ENCODE measurements around the gene GLIS1.
A peak's percentile ranks its signal among the peaks of the same experiment; 100 is the strongest.

Gene GLIS1

DNA sequence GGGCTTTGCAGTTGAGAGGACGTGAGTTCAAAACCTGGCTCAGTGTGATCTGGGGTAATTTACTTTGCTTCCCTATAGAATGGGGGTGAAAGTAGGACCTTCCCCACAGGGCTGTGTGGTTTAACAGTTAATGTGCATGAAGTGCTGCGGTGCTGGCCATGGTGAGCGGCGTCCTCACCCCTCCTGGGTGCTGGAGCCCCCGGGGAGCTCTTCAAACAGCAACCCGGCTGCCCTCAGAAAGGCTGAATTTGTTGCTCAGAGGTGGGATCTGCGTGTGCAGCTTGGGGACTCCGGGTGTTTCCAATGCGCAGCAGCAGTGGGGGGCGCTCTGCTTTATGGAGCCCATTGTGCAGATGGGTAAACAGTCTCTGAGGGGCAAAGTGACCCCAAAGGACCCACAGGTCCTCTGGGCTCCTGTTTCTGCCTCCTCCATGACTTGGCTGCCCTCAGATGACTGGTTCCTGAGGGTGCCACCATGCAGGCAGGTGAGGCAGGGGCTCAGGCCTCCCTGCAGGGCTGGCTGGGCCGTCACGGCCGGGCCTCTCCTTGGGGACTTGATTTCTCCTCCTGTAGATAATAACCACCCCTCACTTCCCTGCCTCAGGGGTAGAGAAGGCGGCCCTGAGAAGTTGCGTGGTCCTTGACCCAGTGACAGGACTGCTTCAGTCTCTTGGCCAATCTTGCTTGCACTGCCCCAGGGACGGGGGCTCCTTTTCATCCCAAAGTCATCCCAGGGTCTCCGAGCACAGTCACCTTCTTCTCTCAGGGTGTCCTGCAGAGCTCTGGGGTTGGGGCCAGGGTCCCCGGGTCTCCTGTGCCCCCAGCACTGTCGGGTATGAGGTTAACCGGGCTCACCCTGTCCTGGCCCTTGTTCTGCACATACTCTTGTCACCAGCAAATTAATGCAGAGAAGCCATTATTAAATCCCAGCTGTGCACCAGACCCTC, 239.4 kb downstream of the GLIS1 start:
- FAIRE-seq (no peak), DNase-seq (ENCODE audit: low spot score) (no peak)

DNA sequence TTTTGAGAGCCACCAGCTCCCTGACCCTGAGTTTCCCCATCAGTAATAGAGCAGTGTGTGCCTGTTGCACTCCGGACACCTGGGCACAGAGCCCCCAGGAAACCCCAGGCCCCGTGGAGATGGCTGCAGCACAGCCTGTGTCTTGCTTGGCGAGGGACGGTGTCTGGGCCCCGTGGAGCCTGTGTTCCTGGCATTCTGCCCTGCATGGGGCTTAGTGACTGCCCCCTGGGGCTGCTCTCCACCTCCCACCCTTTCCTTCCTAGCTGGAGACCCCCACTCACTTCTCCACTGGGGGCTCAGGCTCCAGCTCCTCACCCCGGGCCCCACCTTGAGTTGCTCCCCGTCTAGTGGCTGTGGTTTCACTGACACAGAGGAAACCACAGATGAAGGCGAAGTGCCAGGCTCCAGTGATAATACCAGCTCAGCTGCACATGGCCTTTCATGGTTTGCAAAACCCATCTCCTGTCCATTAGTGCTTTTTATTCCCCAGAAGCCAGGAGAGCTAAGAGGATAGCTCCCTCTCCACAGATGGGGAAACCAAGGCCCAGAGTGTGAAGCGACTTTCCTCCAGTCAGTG, 240.3 kb downstream of the GLIS1 start:
- no peak for DNase-seq (ENCODE audit: low spot score)
- no peak for FAIRE-seq

DNA sequence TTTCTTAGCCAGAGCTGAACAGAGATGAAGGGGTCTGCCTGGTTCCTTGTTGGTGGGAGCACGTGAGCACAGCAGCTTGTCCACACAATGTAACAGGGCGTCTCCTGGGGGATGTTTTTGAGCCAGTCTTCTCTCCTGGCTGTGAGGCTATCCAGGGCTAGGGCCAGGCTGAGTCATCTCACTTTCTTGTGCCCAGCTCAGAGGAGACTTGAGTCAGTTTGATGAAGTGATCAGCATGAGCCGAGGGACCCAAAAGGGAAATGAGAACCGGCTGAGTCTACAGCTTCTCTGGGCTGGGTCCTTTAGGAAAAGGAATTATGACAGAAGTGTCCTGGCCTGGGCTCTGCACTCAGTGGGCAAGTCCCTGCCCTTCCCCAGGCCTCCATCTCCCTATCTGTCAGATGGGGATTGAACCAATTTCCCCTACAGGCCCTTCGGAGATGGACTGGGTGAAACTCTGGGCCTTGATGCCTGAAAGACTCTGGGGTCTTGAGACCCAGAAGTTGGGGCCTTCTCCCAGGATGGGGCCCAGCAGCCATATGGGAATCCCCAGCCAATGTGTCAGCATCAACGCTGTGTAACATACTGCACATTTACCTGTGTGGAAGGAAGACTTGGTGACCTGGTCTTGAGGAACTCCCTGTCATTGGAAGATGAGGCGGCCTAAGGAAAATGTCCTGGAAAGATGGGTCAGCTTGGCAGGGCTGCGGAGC, 243.2 kb downstream of the GLIS1 start:
- FAIRE-seq, result no peak
- DNase-seq (ENCODE audit: low spot score), result no peak

DNA sequence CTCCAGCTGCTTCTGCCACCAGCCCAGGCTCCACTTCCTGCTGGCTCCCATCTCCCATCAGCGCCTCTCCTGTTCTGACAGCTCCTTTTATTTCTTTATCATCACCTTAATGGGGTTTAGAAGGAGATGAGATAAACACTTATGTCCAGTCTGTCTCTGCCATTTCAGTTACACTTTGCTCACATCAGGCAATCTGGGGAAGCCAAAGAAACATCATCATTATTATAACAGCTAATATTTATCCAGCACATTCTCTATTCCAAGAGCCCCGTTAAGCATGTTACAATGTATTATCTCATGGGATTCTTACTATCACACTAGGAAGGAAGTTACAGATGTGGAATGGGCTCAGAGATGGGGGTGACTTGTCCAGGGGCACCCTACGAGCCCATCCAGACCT, 248.6 kb downstream of the GLIS1 start:
- no peak for FAIRE-seq
- DNase-seq (ENCODE audit: low spot score), result no peak

DNA sequence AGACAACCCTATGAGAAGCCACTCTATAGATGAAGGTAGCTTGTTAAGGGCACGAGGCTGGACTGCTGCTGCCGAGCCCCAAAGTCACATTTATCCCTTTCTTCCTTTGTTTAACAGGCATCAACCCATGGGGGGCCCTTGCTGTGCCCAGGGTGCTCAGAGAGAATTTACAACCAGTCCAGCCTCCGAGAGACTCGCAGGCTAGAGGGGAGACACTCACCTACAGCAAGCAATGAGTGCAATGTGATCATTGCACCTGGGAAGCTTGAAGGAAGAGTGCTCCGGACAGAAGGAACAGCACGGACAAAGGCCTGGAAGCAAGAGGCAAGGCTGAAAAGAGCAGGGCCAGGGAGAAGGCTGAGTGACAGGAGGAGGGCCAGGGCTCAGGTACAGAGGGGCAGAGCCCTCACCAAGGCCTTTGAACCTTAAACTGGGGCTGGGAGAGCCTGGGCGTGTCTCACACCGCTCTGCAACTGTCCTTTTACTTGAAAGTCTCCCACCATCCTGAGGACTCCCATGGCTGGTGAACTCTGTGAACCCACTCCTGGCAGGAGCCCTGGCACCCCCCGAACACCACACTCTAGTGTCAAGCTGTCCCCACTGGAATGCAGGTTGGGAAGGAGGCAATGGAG, 252.5 kb downstream of the GLIS1 start:
- FAIRE-seq, result no peak
- DNase-seq (ENCODE audit: low spot score), result no peak

DNA sequence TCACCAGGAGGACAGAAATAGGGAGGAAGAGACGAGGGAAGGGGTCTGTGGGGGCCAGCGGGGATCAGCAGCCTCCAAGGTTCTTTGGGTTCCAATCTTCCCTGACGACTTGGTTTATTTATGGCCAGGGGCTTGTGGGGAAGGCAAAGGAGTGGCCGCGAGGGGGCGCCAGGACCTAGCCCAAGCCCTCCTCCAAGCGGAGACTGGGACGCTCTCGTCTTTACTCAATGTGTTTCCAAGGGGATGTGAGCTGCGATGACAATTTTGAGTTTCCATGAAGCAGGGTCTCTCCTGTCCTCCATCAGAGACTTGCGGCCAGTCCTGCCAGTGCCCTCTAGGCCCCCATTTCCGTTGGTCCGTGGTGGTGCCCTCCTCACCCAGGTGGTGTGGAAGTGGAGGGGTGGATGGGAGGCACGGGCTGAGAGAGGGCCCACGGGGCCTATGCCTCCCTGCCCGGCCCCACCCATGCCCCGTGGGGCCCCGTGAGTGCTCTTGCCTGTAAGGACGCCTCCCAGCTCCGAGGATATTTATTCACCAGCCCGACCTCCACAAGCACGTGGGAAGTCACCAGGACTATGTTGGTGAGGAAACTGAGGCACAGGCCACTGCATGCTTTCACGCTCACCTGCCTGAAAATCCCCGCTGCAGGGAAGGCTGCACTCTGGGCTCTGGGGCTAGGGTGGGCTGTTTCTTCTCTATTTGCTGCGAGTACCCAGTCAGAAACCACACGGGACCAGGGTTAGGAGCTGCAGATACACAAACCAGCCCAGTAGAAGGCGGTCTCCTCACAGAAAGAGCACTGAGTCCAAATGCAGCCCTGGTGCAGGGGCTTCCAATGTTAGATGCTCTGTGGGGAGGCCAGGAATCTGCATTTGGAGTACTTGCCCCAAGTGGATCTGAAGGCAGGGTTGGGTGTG, 253.2 kb downstream of the GLIS1 start:
- DNase-seq (ENCODE audit: low spot score), result peak; percentile 86
- FAIRE-seq, result peak; percentile 5

DNA sequence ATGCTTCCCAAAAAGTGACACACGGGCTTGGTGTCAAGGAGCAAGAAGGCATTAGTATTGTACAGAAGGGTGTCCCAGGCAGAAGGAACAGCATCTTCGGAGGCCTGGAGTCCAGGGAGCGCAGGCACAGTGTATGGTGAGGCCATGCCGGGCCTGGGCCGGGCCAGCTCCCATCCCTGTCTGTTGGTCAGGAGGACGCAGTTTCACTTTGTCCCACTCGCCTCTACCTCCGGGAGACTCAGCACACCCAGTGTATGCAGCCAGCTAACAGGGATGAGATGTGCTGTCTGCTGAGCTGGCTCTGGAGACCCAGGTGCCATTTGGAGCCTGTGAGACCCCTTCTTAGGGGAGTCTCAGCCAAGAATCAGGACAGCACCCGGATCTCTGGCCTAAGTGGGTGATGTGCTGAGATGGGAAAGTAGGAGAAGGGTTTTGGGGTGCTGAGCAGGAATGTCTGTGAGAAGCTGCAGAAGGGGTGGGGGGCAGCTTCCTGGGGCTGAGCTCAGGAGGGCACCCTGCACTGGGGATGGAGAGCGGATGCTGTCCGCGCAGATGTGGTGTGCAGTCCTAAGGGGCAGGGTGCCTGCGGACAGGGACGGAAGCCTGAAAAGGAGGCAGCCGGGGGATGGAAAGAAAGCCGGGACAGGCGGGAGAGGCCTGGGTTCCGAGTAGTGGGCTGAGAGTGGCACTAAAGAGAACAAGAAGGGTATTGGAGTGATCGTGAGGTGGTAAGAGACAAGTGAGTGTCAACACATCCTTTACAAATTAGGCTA, 254.1 kb downstream of the GLIS1 start:
- DNase-seq (ENCODE audit: low spot score) (no peak), FAIRE-seq (no peak)

DNA sequence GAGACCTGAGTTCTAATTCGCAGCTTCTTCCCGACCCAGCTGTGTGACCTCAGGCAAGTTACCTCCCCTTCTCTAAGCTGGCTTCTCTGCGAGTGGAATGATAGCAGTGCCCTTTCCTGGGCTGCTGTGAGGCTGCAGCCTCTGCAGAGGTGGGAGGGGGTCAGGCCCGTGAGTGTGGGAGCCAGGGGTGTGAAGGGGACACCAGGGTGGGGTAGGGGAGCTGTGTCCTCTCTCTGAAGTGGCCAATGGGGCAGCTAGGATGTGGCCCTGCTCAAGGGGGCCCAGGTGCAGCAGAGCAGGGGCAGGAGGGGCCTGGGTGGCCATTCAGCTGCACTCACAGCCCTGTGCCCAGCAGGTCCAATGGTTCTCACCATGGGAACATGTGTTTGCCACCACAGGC, 255.3 kb downstream of the GLIS1 start:
- DNase-seq (ENCODE audit: low spot score) (no peak), FAIRE-seq (no peak)

DNA sequence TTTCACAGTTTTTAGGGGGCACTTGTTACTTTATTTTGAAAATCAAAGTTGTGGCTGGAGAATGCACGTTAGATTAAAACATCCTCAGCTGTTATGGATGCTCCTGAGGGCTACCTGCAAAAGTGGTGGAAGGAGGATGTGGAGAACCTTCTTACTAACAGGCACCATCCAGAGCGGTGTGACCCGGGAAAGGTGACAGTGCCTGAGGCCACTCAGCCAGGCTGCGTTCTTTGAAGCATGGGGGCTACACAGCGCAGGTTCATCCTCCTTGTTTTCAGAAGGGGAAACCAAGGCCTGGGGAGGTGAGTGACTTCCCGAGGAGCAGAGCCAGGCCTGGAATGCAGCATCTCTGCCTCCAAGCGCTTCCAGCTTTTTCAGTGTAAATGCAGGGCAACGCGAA, 255.8 kb downstream of the GLIS1 start:
- DNase-seq (ENCODE audit: low spot score), result no peak
- no peak for FAIRE-seq

DNA sequence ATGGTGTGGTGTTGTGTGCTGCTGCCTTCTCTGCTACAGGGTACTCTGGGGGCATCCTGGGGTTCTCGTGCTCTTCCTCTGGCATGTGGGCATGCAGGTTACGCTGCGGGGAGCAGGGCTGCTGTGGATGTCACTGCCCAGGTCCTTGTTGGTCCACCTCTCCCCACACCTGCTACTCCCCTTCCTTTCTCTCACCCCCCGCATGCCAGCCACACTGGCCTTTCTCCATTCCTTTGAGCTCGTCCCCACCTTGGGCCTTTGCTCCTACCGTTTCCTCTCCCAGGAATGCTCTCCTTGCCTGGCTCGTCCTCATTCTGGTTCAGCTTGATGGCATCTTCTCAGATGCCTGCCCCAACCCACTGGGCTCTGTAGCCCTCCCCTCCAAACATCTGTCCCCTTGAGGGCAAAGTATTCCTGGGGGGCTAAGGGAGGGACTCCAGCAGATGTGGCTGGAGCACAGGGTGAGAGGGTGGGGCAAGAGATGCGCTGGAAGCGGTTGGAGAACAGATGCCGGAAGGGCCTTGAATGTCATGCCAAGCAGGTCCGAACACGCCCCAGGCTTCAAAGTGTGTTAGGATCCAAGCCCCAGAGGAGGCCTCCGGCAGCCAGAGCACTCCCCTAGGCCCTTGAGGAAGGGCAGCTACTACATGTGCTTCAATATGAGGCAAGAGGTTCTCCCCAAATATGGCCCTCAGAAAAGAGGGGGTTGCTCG, 256.4 kb downstream of the GLIS1 start:
- FAIRE-seq (no peak), DNase-seq (ENCODE audit: low spot score) (no peak)

DNA sequence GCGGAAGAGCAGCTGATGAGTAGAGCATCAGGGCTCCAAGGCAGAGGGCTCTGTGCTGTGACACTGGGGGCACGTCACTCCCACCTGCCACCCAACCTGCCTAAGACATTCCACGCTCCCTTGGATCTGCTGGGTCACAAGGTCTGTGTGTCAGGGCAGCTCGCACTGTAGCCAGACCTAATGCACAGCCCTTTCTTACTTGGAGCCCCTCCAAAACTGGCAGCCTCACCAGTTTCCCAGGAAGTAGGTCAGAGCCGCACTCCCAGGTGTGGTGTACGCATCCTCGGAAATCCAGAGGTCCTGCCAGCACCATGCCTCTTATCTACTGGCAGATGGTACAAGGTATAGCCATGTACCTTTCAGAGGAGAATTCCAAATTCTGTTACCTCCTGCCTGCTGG, 257.5 kb downstream of the GLIS1 start:
- no peak for DNase-seq (ENCODE audit: low spot score)
- no peak for FAIRE-seq

DNA sequence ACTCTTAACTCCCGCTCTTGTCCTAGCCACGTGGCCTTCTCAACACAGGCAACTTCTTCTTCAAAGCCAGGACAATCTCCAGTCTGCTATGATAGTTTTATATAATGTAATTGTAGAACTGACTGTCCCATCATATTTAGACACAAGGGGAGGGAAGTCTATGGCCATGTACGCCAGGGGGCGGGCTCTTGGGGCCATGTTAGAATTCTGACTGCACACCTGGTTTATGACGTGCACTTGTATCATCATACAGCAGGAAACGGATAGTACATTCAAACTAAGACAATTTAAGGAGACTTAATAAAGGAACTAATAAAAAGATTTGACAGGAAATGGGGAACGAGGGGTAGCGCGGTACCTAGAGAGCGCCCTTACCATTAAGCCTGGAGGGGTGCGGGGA, 258.3 kb downstream of the GLIS1 start:
- FAIRE-seq (no peak), DNase-seq (ENCODE audit: low spot score) (no peak)

DNA sequence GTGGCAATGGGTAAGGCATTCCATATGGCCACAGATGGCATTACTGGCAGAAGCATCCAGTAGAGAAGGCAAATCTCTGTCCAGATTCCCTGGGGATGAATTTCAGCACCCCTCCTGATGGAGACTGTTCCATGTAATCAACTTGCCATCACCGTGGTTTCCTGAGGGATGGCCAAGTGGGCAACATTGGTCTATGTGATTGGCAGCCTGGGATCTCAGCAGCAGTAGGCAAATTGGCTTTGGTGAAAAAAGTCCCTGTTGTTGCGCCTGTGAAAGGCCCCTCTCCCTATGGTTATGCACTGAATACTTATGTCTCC, 260.5 kb downstream of the GLIS1 start:
- FAIRE-seq, result no peak
- no peak for DNase-seq (ENCODE audit: low spot score)

DNA sequence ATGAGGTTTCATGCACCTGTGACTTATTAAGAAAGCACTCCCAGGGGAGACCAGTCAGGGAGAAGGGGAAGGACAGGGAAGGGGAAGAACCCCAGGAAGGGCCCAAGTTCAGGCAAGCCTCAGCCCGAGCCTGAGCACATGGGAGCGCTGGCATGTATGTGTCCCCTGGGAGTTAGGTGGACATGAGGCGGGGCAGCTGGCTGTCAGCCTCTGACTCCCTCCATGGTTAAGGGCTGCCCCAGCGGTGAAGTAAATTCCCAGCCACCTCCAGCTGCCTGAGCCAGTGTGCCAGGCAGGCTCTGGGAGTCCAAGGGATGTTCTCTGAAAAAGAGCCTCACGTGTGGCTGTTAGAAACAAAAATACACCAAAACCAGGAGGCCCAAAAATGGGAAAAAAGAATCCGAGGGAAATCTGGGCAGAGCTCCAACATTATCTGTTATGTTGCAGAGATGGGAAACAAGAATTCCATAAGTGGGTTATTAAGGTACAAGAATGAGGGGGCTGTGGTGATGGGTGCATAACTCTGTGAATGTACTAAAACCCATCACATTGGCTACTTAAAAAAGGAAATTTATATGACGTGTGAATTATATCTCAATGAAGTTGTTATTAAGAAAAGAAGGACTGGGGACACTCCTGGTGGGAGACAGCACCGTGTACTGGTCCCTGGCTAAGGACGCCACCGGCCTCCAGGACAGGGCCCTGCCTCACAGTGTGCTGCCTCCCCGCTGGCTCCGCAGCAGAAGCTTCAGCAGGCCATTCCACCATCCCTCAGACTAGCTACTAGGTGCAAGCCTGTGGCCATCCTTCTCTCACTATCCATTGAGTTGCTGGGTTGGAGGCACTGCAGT, 261.1 kb downstream of the GLIS1 start:
- FAIRE-seq, result no peak
- no peak for DNase-seq (ENCODE audit: low spot score)

DNA sequence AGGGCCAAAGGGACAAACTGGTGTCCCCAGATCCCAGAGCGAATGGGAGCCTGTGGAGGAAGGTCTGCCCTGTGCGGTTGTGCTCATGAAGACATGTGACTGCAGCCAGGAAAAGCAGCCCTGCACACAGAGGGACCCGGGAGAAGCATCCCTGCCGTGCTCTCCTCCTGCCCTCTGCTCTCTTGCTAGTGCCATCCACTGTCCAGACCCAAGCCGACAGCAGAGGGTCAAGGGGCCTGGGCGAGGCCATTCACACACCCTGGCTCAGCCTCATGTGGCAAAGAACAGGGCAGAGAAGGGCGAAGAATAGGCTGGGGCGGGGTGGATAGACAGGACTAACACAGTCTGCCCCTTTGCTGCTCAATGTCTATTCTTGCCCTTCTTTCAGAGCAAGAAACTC, 262.4 kb downstream of the GLIS1 start:
- DNase-seq (ENCODE audit: low spot score), result no peak
- FAIRE-seq, result no peak

DNA sequence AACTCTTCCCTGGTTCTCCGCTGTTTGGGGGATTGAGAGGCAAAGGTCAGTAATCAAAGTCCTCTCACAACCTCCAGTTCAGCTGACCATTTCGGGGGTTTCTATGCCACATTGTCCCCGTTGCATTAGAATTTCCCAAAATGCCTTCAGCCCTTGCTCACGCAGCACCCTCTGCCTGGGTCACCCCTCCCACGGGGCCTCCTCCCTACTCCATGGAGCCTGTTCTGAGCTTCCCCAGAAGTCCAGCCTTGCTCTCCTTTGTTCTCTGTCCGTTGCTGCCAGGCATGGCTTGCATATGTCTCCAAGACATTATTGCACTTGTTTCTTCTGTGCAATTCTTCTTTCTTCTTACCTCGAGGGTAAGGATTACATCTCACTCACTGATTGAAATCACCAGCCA, 263.3 kb downstream of the GLIS1 start:
- DNase-seq (ENCODE audit: low spot score) (no peak), FAIRE-seq (peak; percentile 50)

DNA sequence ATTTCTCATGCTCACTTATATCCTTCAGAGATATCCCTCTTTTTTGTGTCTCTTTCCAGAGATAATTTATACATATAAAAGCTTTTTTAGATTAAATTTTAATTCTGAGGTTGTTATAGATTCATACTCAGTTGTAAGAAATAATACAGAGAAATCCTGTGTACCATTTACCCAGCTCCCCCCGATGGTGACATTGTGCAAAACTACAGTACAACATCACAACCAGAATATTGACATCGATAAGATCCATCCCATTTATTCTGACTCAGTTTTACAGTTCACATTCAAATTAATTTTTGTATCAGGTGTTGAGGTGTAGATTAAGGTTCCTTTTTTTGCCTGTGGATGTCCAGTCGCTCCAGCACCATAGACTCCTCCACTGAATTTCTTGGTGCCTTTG, 265.5 kb downstream of the GLIS1 start:
- FAIRE-seq (no peak), DNase-seq (ENCODE audit: low spot score) (no peak)

DNA sequence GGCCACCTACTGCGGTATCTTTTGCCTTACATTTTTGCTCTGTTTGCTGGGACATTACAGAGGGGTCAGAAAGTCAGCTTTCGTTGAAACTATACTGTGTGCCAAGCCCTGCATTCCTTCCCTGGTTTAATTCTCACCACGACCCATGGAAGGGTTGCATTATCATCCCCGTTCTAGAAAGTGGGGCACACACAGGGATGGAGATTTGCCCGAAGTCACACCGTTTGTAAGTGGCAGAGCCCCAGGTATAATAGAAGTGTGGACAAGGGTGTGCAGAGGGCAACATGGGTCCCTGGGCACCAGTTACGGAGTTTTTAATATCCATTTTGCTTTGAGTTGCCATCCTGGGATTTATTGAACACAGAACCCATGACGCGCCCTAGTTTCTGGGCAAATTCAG, 268.0 kb downstream of the GLIS1 start:
- FAIRE-seq, result no peak
- no peak for DNase-seq (ENCODE audit: low spot score)

DNA sequence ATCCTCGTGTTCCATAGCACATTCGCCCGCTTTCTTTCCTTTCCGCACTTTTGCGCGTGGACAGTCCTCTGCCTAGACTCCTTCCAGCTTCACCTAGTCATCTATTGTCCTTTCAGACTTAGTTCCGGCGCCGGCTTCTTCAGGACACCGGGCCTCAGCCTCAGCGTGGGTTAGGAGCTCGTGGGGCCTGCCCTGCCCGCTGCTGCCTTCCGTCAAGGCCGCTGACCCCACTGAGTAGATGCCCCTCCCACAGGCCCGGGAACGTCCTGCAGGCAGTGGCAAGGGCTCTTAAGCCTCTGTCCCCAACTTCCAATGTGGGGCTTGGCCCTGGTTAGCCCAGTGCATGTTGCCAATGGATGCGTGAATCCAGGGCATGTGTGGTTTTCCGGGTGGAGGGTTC, 268.4 kb downstream of the GLIS1 start:
- FAIRE-seq (no peak), DNase-seq (ENCODE audit: low spot score) (no peak)

Data from urothelium cell line (cell line).